Left ventricle myocardium superior (tissue), 1 donor: ENCODE results near the gene BBS9. TPM values are rescaled to one million over a fixed set of nuclear protein-coding genes. Genes with fewer than 3 reads are reported as not detected.

ENCODE experiments used
- ATAC-seq: fragments of 200-7000 bp; cut with Tn5 transposase; one replicate; pipeline ENCODE4 v1.9.1; 2020; ENCODE audit warnings: mild to moderate bottlenecking, moderate library complexity
- DNase-seq: peaks from one replicate; pipeline ENCODE4 v3.0.0-alpha.2; 2020
- intact Hi-C: fragments of 100-400 bp; cut with micrococcal nuclease; formaldehyde crosslinking; loops from one replicate; pipeline ENCODE4 v1.11.0; 2022
- total RNA-seq: library from RNA; stranded (reverse); fragmentation: NEBNext Ultra II Directional; extraction: Animal tissue kit (Norgen Biotek cat#: 25700); gene quantifications from one replicate; pipeline ENCODE4 v1.2.1, GENCODE V29; 2021
- donor health status: DM: no; HTN: yes; CAD: no; lungs with severe emphysema.

The BBS9 gene
- total RNA-seq, 1 donor from 2014 or later: 9.6 TPM

GRCh38 chr7:33646166-33646565 is 516.8 kb downstream of the BBS9 start:
- no peak for DNase-seq
- no peak for ATAC-seq
- intact Hi-C loops: no loop called here

GRCh38 chr7:33646891-33647391 is 517.6 kb downstream of the BBS9 start:
- no peak for ATAC-seq
- no peak for DNase-seq
- intact Hi-C loops: no loop called here

GRCh38 chr7:33649476-33650441 is 520.4 kb downstream of the BBS9 start:
- ATAC-seq (no peak), DNase-seq (no peak)
- intact Hi-C loops: no loop called here

DNA sequence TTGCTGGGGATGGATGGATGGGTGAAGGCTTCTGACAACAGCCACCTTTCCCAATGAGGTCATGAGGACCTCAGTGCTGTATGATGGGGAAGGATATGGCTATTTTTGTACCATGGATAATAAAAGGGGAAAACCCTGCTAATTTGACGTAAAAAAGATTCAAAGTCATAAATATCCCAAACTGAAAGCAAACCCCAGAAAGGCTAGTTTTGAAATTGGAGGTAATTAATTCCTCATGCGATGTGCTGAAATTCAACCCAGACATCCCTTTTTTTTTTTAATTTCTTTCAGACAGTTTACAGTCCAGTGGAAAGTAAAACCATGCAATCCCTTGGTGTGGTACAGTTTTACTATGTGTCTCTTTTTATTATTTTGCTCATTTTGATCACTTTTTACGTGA is 521.5 kb downstream of the BBS9 start:
- no peak for ATAC-seq

GRCh38 chr7:33651998-33652515 is 522.7 kb downstream of the BBS9 start:
- DNase-seq (no peak), ATAC-seq (no peak)
- intact Hi-C loops: no loop called here

More for the DNA sequence above, 521.5 kb downstream of the BBS9 start:
- intact Hi-C loops: no loop called here
- DNase-seq: no peak

- DNase-seq (no peak), ATAC-seq (no peak)
- intact Hi-C loops: no loop called here
These were observed 525.3 kb downstream of the BBS9 start for GRCh38 chr7:33654676-33655075.

Other genes starting within 250 kb of the BBS9 start
- 25.5 TPM for gene KBTBD2, start 237.8 kb upstream of the BBS9 start, total RNA-seq
- gene FKBP9, start 172.1 kb upstream of the BBS9 start, total RNA-seq: 143 TPM
- gene NT5C3A, start 66.8 kb upstream of the BBS9 start, total RNA-seq: 28.4 TPM
- gene RP9, start 20.2 kb upstream of the BBS9 start, total RNA-seq: 23.3 TPM